Measurements from ENCODE around the gene SHC3.

SHC3 gene

DNA sequence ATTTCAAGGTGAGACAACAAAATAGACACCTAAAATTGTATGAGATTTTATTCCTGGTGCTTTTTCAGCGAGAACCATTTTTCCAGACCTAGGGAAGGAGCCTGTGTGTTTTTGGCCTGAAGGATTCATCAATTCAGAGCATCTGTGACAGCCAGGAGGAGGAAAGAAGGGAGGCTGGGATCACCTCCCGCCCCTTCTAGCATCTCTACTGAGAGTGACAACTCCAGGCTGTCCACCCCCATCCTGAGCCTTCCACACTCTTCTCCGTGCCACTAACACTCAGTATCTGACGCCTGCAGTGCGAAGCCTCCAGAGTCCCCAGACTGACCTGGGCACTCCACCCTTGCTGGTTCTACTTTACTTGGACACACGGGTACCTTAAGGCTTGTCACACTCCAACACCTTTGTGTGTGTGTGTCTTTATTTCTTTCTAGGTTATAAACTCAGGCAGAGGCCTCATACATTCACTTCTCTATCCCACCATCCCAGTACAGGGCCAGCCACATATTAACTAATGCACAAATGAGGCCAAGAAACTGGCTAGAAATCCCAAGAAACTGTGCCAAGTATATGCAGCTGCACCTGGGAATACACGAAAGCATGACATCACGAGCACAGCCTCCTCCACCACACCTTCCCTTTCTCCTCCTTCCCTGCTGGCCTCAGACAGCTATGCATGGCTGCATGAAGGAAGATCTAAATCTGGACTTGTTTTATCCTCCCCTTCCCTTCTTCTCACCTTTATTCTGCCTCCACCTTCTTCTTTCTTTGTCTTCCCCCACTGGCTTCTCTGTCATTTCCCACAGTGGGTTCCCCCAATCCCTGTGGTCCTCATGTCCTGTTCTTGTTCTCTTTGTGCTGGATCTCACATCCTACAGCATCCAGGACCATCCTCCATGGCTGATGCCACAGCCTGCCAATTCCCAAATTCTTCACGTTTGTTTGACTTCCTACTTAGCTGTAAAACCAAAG, 171.3 kb downstream of the SHC3 start:
- no peaks in the 10 kb centered on the region for H3K4me1 ChIP-seq (ENCODE audit: control insufficient read depth, insufficient read depth, low read length)
- no peak overlapping the region for H3K27ac ChIP-seq (ENCODE audit: low read depth, low read length)

DNA sequence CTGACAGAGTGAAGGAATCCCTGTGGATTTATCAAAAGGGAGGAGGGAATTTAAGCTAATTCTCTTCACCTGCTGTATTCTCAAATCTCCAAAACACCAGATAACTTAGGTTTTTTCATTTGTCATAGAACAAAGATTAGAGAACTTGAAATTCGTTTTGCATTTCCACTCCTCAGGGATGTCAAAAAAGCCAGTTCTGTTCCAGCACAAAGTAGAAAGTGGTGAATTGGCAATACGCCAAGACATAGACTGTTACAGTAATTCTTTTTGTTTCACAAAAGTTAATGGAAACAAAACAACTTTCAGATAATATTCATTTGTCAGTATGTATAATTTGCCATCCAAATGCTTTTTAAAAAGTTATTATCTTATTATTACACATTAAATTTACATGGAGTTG, 172.4 kb downstream of the SHC3 start:
- Histone ChIP-seq H3K27me3 (ENCODE audit: control insufficient read depth, insufficient read depth, low read length) (peaks cover 3% of the 10 kb centered on the region), H3K9ac (ENCODE audit: low read length) (no peak overlapping the region), H3K36me3 (ENCODE audit: control insufficient read depth, insufficient read depth, low read length) (no peaks in the 10 kb centered on the region), H3K4me3 (ENCODE audit: low read length) (no peak overlapping the region), H3K4me1 (ENCODE audit: control insufficient read depth, insufficient read depth, low read length) (peaks cover 4% of the 10 kb centered on the region), H3K27ac (ENCODE audit: low read depth, low read length) (no peak overlapping the region)

More for the DNA sequence above, 171.3 kb downstream of the SHC3 start:
- H3K36me3 ChIP-seq (ENCODE audit: control insufficient read depth, insufficient read depth, low read length): no peaks in the 10 kb centered on the region
- no peak overlapping the region for H3K9ac ChIP-seq (ENCODE audit: low read length)
- H3K27me3 ChIP-seq (ENCODE audit: control insufficient read depth, insufficient read depth, low read length): no peaks in the 10 kb centered on the region
- no peak overlapping the region for H3K4me3 ChIP-seq (ENCODE audit: low read length)

DNA sequence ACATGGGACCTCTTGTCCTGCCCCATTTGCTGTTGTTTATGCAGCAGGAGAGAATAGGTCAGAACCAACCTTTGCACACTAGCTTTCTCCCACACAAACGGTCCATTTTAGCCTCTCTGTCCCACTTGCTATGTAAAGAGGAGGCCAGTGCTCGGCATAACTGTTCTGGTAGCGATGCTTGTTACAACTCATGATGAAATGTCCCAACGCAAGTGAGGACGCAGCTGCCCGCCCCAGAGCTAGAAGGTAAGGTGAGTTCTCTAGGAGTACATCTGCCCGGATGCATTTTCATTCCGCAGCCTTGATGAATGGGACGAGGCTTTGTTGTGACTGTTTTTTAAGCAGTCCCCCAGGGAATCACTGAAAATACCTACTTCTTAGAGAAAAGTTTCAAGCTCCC, 173.3 kb downstream of the SHC3 start:
- Histone ChIP-seq H3K27me3 (ENCODE audit: control insufficient read depth, insufficient read depth, low read length) (peaks cover 3% of the 10 kb centered on the region), H3K9ac (ENCODE audit: low read length) (no peak overlapping the region), H3K4me3 (ENCODE audit: low read length) (no peak overlapping the region), H3K36me3 (ENCODE audit: control insufficient read depth, insufficient read depth, low read length) (no peaks in the 10 kb centered on the region), H3K27ac (ENCODE audit: low read depth, low read length) (no peak overlapping the region), H3K4me1 (ENCODE audit: control insufficient read depth, insufficient read depth, low read length) (peaks cover 10% of the 10 kb centered on the region)

DNA sequence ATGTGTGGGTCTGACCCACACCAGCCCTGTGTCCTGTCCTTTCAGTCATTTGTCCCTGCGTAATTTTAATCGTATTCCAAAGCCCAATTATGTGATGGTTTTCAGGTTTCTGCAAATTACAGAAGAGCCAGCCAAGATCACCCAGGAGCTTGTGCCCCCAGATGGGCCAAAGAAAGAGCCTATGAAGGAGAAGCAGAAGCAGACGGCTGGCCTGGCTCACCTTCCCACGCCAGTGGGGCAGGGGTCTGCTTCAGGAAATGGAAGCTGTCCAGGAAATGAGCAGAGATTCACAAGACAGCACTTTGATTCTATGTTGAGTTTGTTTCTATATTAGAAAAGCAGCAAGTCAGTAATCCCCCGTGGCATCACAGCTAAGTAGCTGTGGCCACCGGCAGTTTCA, 175.6 kb downstream of the SHC3 start:
- H3K4me3 ChIP-seq (ENCODE audit: low read length): no peak overlapping the region
- H3K9ac ChIP-seq (ENCODE audit: low read length): no peak overlapping the region
- H3K4me1 ChIP-seq (ENCODE audit: control insufficient read depth, insufficient read depth, low read length): peaks cover 19% of the 10 kb centered on the region
- H3K27ac ChIP-seq (ENCODE audit: low read depth, low read length): no peak overlapping the region
- H3K27me3 ChIP-seq (ENCODE audit: control insufficient read depth, insufficient read depth, low read length): peaks cover 3% of the 10 kb centered on the region
- no peaks in the 10 kb centered on the region for H3K36me3 ChIP-seq (ENCODE audit: control insufficient read depth, insufficient read depth, low read length)

DNA sequence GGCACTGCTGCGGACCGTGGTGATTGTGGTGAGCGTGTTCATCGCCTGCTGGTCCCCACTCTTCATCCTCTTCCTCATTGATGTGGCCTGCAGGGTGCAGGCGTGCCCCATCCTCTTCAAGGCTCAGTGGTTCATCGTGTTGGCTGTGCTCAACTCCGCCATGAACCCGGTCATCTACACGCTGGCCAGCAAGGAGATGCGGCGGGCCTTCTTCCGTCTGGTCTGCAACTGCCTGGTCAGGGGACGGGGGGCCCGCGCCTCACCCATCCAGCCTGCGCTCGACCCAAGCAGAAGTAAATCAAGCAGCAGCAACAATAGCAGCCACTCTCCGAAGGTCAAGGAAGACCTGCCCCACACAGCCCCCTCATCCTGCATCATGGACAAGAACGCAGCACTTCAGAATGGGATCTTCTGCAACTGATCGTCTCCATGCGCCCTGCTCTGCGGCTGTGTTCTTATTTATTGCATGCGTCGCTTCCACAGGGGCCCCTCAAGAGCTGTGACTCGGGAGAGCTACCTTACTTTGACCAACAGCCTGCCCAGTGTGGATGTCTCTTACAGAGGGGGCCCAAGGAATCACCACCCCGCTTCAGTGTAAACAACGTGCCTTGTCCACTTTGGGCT, 176.6 kb downstream of the SHC3 start:
- Histone ChIP-seq H3K27me3 (ENCODE audit: control insufficient read depth, insufficient read depth, low read length) (peaks cover 3% of the 10 kb centered on the region), H3K27ac (ENCODE audit: low read depth, low read length) (no peak overlapping the region), H3K9ac (ENCODE audit: low read length) (no peak overlapping the region)

DNA sequence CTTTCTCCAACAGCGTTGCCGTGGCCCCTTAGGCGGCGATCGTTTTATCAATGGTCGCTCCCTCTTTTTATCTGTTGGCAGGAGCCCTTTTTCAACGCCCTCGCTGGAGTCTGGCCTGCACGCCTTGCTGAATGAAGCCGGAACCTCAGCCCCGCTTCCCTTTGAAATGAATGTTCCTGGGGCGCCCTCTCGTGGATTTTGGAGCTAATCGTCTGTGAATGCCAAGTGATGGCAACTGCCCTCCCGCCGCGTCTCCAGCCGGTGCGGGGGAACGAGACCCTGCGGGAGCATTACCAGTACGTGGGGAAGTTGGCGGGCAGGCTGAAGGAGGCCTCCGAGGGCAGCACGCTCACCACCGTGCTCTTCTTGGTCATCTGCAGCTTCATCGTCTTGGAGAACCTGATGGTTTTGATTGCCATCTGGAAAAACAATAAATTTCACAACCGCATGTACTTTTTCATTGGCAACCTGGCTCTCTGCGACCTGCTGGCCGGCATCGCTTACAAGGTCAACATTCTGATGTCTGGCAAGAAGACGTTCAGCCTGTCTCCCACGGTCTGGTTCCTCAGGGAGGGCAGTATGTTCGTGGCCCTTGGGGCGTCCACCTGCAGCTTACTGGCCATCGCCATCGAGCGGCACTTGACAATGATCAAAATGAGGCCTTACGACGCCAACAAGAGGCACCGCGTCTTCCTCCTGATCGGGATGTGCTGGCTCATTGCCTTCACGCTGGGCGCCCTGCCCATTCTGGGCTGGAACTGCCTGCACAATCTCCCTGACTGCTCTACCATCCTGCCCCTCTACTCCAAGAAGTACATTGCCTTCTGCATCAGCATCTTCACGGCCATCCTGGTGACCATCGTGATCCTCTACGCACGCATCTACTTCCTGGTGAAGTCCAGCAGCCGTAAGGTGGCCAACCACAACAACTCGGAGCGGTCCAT, 177.4 kb downstream of the SHC3 start:
- no peaks in the 10 kb centered on the region for H3K36me3 ChIP-seq (ENCODE audit: control insufficient read depth, insufficient read depth, low read length)
- H3K4me3 ChIP-seq (ENCODE audit: low read length): peak overlapping the region; percentile 43
- no peak overlapping the region for H3K9ac ChIP-seq (ENCODE audit: low read length)
- H3K27ac ChIP-seq (ENCODE audit: low read depth, low read length): peak overlapping the region; percentile 6
- peaks cover 25% of the 10 kb centered on the region for H3K4me1 ChIP-seq (ENCODE audit: control insufficient read depth, insufficient read depth, low read length)
- peaks cover 3% of the 10 kb centered on the region for H3K27me3 ChIP-seq (ENCODE audit: control insufficient read depth, insufficient read depth, low read length)

More for the DNA sequence above, 176.6 kb downstream of the SHC3 start:
- Histone ChIP-seq H3K4me1 (ENCODE audit: control insufficient read depth, insufficient read depth, low read length) (peaks cover 25% of the 10 kb centered on the region), H3K36me3 (ENCODE audit: control insufficient read depth, insufficient read depth, low read length) (no peaks in the 10 kb centered on the region), H3K4me3 (ENCODE audit: low read length) (no peak overlapping the region)

DNA sequence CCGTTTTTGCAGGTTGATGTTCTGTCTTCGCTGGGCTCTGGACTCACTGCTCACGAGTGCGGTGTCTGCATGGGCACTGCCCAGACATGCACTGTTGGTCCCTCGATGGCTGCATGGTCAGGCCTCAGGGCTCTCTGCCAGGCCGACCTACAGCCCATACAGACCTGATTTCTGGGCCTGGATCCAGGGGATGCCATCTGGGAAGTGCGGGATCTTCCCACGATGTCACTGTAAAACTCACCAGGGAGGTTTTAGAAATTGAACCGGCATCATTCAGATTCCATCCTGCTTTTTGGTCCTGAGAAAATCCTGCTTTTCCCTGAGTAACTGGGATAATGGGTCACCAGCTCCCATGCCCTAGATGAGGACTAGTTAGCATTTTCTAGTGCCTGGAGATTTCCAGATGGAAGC, 178.2 kb downstream of the SHC3 start:
- H3K27me3 ChIP-seq (ENCODE audit: control insufficient read depth, insufficient read depth, low read length): peaks cover 3% of the 10 kb centered on the region
- no peak overlapping the region for H3K9ac ChIP-seq (ENCODE audit: low read length)
- peaks cover 27% of the 10 kb centered on the region for H3K4me1 ChIP-seq (ENCODE audit: control insufficient read depth, insufficient read depth, low read length)
- no peaks in the 10 kb centered on the region for H3K36me3 ChIP-seq (ENCODE audit: control insufficient read depth, insufficient read depth, low read length)
- no peak overlapping the region for H3K27ac ChIP-seq (ENCODE audit: low read depth, low read length)
- H3K4me3 ChIP-seq (ENCODE audit: low read length): no peak overlapping the region

DNA sequence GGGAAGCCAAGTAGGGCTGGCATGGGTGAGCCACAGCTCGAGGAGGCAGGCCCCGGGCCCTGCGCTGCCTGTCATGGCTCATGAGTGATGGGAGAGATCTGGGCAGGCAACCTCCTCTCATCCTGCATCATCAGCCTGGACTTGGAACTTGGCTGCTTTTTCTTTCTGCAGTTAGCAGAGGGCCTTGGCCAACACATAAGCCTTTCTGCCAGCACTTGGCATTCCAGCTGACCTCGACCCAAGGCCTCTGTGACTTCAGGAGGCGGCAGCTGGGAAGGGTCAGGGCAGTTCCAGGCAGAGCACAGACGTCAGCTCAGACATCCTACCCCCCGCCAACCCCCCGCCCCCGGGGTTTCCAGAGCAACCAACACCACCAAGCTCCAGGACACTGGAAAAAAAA, 179.7 kb downstream of the SHC3 start:
- peaks cover 3% of the 10 kb centered on the region for H3K27me3 ChIP-seq (ENCODE audit: control insufficient read depth, insufficient read depth, low read length)
- no peaks in the 10 kb centered on the region for H3K36me3 ChIP-seq (ENCODE audit: control insufficient read depth, insufficient read depth, low read length)
- H3K4me1 ChIP-seq (ENCODE audit: control insufficient read depth, insufficient read depth, low read length): peaks cover 38% of the 10 kb centered on the region
- peak overlapping the region; percentile 60 for H3K27ac ChIP-seq (ENCODE audit: low read depth, low read length)
- H3K4me3 ChIP-seq (ENCODE audit: low read length): no peak overlapping the region
- no peak overlapping the region for H3K9ac ChIP-seq (ENCODE audit: low read length)

DNA sequence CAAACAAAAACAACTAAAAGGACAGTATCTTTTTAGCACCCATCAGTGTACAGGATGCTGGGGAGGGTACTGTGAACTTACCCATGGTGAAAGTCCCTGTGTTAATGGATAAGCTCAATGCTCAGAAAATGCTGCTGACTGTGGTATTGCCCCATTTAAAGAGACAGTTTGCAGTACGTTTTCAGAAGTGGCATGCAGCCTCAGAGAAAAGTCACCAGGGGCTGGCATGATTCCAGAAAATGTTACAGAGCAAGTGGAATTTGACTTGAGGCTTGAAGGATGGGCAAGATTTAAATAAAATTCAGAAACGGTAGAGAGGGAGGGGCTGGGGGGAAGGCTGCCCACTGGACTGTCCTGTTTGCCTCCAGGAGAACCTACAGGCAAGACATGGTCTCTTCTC, 180.1 kb downstream of the SHC3 start:
- H3K27me3 ChIP-seq (ENCODE audit: control insufficient read depth, insufficient read depth, low read length): peaks cover 3% of the 10 kb centered on the region
- H3K9ac ChIP-seq (ENCODE audit: low read length): no peak overlapping the region
- peaks cover 42% of the 10 kb centered on the region for H3K4me1 ChIP-seq (ENCODE audit: control insufficient read depth, insufficient read depth, low read length)
- H3K4me3 ChIP-seq (ENCODE audit: low read length): no peak overlapping the region
- H3K36me3 ChIP-seq (ENCODE audit: control insufficient read depth, insufficient read depth, low read length): no peaks in the 10 kb centered on the region
- H3K27ac ChIP-seq (ENCODE audit: low read depth, low read length): peak overlapping the region; percentile 60

DNA sequence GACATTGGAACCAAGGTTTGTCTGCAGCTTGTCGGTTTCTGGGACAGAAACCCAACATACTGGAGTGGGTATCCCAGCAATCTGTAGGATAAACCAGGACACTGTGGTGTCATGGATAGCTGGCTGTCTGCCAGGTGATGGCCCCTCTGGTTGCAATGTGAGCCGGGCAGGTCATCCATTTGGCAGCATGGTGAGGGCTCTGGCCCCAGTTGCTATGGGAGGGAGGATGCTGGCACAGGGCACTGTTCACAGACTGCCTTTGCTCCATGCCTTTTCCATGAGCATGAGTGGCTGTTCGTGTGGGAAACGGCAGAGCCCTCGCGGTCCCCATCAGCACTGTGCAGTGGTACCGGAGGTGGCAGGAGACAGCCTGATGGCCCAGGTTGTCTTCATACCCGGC, 181.0 kb downstream of the SHC3 start:
- H3K4me3 ChIP-seq (ENCODE audit: low read length): no peak overlapping the region
- H3K9ac ChIP-seq (ENCODE audit: low read length): no peak overlapping the region
- peaks cover 3% of the 10 kb centered on the region for H3K27me3 ChIP-seq (ENCODE audit: control insufficient read depth, insufficient read depth, low read length)
- H3K27ac ChIP-seq (ENCODE audit: low read depth, low read length): no peak overlapping the region
- H3K36me3 ChIP-seq (ENCODE audit: control insufficient read depth, insufficient read depth, low read length): no peaks in the 10 kb centered on the region
- peaks cover 46% of the 10 kb centered on the region for H3K4me1 ChIP-seq (ENCODE audit: control insufficient read depth, insufficient read depth, low read length)

DNA sequence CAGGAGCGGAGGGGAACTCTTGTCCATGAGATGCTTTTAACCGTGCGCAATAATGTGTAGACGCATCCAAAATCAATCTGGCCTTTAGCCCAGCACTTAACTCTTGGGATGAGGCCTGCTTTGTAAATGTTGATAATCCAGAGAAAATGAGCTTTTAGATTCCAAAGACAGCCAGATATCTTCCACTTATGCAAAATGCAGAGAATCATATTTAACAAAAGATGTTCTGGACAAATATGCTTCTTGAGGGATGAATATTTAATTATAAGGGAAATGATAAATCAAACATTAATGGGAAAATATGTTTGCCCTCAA, 181.7 kb downstream of the SHC3 start:
- Histone ChIP-seq H3K4me3 (ENCODE audit: low read length) (no peak overlapping the region), H3K9ac (ENCODE audit: low read length) (no peak overlapping the region), H3K36me3 (ENCODE audit: control insufficient read depth, insufficient read depth, low read length) (no peaks in the 10 kb centered on the region), H3K27me3 (ENCODE audit: control insufficient read depth, insufficient read depth, low read length) (peaks cover 5% of the 10 kb centered on the region), H3K27ac (ENCODE audit: low read depth, low read length) (no peak overlapping the region), H3K4me1 (ENCODE audit: control insufficient read depth, insufficient read depth, low read length) (peaks cover 53% of the 10 kb centered on the region)
